GM18498 (cell line): Measurements from ENCODE around the gene ZFYVE26.

Experiments used
- ATAC-seq: cut with Tn5 transposase; IDR thresholded peaks from one replicate; pipeline ENCODE4 v1.9.1; 2021; ENCODE audit warnings: mild to moderate bottlenecking, moderate library complexity; ENCODE audit not compliant: unreplicated experiment

ZFYVE26 gene

DNA sequence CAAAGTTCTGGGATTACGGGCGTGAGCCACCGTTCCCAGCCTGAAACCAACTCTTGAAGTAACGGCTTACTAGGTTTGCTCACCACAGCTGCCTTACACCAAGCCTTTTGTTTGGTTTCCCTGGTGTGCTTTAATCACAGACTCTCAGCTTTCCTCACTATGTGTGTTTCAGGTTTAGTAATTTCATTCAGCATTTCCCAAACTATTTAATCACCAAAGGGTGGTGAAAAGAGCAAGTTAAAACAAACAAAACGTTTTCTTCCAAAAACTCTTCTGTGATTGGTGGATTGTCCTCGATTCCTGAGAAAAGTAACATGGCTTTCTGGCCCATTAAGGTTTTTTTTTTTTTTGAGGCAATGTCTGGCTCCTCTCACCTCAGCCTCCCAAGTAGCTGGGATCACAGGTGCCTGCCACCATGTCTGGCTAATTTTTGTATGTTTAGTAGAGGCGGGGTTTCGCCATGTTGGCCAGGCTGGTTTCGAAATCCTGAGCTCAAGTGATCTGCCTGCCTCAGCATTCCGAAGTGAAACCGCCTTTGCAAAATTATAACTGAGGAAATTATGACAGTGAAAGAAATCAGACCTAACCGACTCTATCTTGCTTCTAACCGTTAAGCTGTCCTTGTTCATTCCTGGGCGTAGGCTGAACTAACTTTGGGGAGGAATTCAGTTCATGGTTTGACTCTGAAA is 1.5 kb upstream of the ZFYVE26 start:
- no peak for ATAC-seq

DNA sequence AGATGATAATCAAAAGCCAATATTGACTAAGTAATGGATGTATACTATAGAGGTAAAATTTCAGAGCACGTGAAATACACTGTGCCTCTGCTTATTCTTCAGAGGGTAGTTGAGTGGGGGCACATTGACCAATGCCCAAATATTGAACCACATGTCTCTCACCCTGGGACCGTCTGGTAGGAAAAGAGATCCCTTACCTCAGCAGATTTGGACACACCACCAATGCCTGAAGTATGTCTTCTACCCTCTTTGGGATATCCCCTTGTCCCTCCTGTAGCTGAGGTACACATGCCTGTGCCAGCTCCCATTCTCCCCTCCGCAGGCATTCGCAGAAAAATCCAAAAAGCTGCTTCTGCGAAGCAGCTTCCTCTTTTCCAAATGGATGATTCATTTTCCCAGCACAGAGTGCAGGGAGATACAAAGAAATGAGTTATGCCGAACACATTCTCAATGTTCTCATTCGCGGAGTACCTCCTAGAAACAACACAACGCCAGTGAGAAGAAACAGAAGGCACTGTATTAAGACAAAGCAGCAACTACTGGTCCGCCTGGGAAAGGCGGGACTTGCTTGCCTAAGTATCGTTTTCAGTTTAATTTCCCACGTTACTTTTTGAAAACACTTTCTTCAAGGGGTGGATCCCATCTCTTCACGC is 691 bp downstream of the ZFYVE26 start:
- no peak for ATAC-seq

DNA sequence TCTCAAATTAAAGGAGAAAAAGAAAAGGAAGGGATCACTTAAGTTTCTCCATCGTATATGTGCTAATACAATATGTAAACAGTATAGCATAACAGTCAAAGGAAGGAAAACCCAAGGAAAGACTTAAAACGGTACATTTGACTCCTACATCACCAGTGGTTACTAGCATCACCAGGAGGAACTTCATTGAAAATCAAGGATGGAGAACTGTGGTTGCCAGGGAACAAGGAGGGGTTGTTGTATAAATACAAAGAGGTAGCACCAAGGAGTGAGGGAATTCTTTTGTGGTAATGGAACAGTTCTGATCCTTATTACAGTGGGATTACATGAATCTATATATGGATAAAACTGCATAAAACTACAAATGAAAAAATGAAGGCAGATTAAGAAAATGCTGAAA is 1.6 kb downstream of the ZFYVE26 start:
- ATAC-seq, result no peak

DNA sequence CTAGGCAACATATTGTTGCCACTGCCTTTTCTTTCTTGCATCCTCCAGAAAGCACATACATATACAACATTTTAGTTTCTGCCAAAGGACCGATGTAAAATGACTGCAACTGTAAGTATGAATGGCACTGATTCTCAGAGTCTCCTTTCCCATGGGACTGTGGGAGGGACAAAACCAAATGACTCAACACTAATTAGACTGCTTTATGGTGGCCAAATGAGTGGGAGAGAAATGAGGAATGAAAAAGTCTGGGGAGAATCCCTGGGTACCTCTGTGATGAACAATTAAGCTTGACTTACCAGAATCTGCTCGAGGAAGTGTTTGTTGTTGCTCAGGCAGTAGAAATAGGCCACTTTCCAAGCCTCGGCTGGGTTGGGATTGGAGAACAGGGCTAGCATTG is 10.1 kb downstream of the ZFYVE26 start:
- no peak for ATAC-seq

DNA sequence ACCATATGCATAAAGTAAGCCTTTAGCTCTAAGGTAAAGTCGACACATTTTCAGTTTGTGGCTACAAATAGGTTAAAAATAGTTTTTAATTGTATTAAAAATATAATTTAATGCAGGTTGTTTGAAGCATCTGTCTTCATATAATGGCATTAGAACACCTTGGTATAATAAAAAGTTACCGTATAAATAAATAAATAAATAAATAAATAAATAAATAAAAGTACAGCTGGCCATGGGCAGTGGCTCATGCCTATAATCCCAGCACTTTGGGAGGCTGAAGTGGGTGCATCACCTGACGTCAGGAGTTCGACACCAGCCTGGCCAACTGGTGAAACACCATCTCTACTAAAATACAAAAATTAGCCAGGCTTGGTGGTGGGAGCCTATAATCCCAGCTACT is 15.6 kb downstream of the ZFYVE26 start:
- ATAC-seq, result no peak

DNA sequence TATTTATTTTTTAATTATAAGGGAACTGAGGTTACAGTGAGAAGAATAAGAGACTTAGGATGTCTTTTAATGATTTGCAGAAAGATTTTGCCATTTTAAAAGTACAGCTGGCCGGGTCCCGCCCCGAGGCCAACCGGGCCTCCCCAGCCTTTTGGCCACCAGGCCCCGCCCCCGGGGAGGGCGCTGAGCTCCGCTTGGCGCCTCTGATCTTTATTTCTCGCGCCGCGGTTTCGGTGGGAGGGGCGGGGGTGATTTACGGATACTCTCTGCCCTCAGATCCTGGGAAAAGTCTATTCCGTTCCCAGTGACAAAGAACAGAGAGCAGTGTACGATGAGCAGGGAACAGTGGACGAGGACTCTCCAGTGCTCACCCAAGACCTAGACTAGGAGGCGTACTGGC is 17.7 kb downstream of the ZFYVE26 start:
- no peak for ATAC-seq

DNA sequence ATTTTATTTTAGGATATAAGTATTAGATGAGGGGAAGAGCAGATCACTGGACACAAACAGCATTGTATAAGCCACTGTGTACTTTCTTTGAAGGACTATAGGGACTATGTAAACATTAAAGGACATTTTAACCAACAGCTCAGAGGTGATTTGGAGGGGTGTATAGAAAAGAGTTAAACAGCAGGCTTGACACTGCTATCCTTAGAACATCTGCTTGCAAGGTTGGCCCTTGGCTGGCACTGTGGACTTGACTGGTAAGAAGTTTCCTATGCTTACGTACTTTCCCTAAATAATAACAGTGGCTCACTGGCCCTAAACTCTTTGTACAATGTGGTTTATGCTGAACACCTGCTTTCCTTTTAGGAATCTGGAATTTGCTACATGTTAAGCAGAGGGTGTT is 28.7 kb downstream of the ZFYVE26 start:
- no peak for ATAC-seq

DNA sequence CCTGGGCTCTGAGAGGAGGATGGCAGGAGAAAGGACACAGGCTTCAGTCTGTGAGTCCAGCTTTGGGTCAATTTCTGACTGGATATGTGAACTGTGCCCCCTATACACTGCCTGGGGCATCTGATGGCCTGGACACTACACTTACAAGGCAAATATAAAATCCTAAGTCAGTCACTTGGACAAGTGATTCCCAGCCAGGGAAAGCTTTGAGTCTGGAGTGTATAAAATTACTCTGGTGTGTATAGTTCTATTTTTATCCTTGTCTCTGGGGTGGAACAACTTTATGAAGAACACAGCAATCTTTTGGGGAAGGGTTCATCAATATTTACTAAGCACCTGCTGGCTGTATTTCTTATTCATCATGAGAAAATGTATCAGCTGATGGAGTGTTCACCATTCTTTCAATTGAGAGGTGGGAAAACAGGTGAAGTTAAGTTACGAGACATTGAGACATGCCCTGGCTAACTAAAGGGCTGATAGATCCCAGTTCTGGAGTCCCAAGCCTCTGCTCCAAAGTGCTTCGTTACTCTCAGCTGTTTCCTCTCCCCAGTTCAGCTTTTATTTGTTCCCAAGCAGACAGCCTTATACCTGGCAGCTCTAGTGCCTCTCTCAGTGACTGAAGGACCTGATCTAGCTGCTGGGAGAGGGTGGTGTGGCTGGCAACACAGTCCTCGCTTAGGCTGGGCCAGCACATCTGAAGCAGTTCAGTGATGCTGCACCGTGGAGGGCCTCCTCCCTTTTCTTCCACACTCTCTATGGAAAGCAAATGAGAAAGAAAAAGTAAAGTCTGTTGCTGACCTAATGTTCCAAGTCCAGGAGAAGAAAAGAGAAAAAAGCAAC is 30.9 kb downstream of the ZFYVE26 start:
- no peak for ATAC-seq

DNA sequence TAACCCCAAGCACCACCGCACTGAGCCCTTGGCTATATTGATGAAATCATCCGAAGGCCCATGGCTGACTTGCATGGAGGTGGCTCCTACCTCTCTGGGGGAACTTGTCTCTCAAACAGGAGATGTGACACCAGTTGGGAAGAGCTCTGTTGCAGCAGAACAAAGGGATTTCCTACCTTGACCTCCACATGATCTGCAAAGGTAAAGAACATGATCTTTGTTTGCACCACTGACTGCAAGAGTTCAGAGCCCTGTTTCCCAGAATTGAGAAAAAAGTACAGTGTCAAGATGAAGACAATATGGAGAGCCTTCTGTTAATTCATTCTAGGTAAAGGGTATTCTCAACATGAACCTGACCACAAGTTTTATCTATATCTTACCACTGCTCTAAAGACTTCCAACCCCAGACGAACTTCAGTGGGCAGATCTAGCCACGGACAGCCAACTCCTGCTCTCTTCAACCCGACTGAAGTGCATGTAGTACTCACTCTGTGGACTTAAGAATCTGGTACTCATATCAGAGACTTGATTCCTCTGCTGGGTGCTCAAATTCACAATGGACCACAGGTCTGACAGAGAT is 32.1 kb downstream of the ZFYVE26 start:
- ATAC-seq, result no peak

DNA sequence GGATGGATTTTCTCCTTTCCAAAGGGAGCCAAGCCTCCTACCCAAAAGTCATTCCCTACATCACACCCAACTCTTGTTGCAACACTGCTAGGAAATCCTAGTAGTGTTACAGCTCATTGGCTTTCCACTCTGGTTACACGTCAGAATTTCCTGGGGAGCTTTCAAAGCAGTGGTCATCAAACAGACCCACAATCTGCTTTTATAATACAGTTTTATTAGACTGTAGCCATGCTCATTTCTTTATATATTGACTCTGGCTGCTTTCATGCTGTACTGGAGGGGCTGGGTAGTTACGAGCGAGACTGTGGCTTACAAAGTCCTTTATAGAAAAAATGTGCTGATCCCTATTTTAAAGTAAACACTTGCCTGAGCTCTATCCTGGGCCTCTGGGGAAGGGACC is 34.3 kb downstream of the ZFYVE26 start:
- no peak for ATAC-seq

DNA sequence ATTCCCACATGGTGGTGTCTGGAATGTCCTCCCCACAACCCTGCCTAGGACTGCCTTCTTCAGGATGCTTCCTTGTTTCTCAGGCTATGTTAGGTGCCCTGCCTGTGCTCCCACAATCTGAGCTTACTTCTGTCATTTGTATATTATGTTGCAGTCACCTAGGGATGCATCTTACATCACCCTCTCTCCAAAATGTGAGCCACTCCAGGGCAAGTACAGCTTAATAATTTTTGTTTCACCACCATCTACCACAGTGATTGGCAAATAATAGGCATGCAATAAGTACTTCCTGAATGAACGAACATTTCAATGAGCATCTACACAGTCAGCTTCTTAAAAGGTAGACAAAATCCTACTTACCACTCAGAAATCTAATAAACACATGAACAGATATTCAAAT is 37.6 kb downstream of the ZFYVE26 start:
- ATAC-seq, result no peak

DNA sequence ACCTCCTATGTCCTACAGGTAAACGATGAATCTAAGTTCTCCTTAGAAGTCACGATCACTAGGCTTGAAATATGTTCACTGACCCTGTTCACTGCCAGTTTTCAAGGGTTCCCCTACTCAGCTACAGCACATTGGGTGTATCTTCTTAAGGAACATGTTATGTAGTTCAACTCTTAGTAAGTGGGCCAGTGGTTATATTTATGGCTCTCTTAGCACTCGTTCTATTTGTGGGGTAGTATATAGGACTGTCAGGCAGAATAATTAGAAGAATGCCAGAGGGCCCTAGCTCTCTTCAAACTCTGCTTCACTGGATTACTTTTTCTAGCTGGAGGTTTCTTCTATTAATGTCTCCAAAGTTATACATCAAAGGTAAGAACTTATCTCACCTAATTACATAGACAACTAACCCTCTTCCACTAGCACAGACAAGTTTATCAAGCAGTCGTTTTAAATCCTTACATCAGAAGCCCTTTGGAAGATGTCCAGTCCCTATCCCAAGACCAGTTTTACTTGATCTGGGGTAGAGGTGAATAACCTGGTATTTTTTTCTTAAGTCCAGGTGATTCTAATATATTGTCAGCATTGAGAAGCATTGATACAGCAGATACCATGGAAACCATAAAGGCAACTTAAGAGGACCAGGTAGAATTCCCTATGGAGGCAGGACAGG is 39.6 kb downstream of the ZFYVE26 start:
- no peak for ATAC-seq

DNA sequence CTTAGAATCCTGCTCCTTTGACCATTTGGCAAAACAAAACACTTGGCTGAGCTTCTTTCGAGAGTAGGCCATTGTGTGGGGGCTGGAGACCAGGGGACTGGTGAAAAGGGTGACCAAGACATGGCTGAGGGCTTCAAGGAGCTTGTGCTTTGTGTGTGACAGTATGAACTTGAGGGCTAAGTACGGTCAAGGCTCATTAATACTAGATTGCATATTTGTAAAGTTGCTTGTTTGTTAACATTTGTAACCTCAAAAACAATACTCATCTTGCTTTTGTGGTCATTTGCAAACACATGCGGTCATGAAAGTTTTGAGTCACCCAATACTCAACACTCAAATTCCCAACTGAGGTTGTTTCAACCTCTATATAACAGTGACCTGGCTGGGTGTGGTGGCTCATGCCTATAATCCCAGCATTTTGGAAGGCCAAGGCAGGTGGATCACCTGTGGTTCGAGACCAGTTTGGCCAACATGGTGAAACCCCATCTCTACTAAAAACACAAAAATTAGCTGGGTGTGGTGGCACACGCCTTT is 42.5 kb downstream of the ZFYVE26 start:
- no peak for ATAC-seq

DNA sequence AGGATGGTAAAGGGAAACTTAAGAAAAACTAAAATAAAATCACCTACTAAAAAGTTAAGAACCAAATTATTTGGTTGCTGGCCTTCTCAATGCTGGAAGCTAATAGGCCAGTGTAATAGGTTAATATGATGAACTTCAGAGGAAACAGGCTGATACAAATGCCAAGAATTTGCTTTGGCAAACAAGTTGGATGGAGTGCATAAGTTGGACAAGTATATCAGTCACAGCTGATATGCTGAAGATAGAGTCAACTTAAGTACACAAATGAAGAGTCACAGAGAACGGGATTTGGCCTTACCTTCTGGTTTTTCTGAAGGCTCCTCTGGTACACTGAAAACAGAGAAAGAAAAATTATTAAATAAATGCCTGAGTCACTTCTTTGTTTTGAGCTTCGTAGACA is 48.2 kb downstream of the ZFYVE26 start:
- no peak for ATAC-seq

DNA sequence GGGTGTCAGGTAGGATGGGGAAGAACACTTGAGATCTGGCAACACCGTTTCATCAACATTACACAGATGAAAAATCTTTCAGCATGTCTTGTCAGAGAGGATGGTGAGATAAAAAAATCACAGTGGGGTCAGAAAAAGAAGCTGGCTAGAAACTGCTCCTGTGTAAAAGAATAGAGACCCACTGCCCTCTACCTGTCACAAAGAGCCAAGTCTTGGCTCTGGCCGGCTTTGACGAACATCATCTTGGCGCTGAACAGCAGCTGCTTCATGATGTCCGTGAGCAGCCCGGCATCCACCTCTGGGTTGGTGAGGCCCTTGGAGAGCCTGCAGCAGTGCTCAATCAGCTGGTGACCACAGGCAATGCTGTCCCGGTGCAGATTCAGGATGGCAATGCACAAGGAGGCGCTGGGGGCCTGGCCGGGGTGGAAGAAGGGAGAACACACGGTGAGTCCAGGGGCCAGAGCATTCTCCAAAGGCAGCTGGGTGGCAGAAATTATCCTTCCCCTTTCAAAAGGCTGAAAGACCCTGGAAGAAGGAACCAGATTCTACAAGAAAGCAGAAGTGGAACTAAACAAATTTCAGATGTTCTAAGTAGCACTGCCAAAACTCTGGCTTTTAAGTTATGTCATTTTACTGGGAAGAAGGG is 50.2 kb downstream of the ZFYVE26 start:
- ATAC-seq, result no peak

DNA sequence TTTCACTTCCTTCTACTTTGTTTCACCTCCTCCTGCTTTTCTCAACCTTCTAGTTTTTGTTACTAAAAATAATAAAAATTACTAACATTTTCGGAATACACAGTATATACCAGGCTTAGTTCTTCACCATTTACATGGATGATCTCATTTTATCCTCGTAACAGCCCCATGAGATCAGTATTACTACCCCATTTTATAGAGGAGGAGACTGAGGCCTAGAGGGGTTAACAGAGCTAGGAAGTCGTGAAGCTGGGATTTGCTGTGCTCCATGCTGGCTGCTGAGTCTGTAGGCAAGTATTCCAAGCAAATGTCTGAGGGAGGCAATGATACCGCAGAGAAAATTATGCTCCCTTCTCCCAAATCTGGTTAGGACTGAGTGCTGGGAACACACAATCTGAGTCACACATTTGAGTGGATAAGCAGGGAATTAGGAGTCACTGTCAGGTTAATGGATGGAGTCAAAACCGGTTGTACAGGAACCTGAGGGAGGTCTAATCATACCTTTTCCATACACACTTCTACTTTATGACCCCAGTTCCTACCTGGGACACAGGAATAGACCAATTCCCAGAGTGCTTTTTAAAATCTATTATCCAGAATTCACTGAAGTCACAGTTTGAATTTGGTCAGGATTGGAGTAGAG is 51.1 kb downstream of the ZFYVE26 start:
- no peak for ATAC-seq

DNA sequence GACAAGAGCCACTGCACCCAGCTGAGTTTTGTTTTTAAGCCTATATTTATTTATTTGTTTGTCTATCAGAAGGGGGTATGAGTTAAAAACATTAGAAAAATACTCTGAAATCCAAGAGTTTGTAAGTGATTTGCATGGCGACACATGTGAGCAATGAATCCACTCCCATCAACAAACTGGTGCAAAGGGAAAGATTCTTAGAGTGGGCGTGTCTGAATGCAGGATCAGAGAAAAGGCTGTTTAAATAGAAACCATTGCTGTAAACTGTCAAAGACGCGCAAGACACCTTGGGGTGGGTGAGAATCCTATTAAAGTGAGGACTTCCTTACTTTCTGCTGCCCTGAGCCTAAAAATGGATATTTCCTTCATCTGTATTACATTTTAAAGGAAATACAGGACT is 51.9 kb downstream of the ZFYVE26 start:
- ATAC-seq, result no peak

DNA sequence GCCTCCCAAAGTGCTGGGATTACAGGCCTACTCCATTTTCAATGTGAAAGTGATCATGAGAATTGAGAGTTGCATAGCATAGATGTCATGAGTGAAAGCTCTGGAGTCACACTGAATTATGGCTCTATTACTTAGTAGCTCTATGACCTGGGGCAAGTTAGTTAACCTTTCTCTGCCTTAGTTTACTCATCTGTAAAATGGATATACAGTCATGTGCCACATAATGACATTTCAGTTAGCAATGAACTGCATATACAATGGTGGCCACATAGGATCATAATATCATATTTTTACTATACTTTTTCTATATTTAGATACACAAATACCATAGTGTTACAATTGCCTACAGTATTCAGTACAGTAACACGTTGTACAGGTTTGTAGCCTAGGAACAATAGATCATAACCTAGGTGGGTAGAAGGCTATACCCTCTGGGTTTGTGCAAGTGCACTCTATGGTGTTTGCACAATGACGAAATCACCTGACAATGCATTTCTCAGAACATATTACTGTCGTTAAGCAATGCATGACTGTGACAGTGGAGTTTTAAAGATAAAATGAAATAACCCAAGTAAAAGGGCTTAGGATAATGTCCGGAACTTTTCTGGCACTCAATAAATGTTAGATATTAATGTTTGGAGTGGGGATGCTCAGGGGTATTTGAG is 53.1 kb downstream of the ZFYVE26 start:
- ATAC-seq, result no peak

DNA sequence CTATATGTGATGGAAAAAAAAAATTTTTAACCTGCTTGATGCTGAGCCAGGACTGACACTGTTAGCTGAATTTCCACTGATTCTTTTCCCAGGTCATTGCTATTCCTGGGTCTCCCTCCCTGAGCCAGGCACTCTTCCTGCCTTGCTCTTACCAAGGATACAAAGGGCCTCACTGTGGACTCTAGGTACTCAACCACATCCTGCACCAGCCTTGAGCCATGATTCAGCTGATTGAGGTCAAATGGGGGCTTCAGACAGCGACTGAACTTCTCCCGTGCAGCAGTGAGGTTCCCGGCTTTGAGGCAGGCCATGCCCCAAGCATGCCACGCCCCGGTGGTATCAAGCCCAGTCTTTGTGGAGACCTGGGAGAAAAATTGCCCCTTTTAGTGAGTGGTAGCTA is 54.3 kb downstream of the ZFYVE26 start:
- ATAC-seq, result no peak
